ENCODE measurements around the gene CCDC91.
"Not testable (repeated sequence)": the region's sequence is repeated elsewhere in the genome, so short reads cannot be mapped to it uniquely, and the experiment has no call there.

Gene CCDC91

DNA sequence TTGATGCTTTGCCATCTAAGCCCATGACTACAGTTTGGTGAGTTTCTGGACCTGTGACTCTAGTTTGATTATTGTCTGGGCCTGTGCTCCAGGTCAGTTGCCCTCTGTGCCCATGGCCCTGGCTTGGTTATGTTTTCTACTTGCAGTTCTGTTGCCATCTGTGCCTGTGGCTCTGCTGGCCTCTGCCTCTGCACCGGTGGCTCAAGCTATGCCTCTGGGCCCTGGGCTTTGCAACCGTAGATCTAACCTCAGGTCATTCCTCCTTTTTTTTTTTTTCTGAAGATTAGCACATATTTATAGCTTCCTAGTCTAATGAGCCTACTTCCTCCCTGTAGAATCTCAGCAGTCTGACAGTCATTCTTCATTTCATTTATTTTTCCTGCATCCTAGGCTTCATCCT lies 161.2 kb downstream of the CCDC91 start:
- FAIRE-seq (no peak), DNase-seq (ENCODE audit: insufficient read length) (no peak)
- TF ChIP-seq POLR2A (IDR thresholded peaks at IDR 0.05; ENCODE audit: low read depth, low read length) (no peak), POLR2AphosphoS5 (IDR thresholded peaks at IDR 0.05; ENCODE audit: low read depth, low read length) (no peak), TAF1 (IDR thresholded peaks at IDR 0.05; ENCODE audit: borderline replicate concordance, low read depth, low read length) (no peak)

DNA sequence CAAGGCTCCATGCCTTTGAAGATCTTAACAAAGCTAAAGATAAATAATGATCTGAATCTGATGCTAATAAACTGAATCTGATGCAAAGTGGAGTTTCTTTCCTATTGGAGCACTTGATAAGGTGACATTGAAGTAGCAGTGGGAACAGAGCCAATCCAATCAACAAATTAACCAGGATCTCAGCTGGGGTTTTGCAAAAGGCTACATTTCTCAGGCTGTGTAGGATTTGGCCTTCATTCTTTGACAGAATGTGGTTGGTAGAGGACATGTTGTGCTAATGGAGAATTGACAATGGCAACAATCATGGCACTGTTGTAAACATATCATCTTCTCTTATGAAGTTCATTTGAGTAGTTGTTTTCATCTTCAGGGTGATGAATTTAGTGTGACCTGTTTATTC lies 164.9 kb downstream of the CCDC91 start:
- DNase-seq (ENCODE audit: insufficient read length) (no peak), FAIRE-seq (no peak)
- TF ChIP-seq POLR2A (IDR thresholded peaks at IDR 0.05; ENCODE audit: low read depth, low read length) (no peak), TAF1 (IDR thresholded peaks at IDR 0.05; ENCODE audit: borderline replicate concordance, low read depth, low read length) (no peak), POLR2AphosphoS5 (IDR thresholded peaks at IDR 0.05; ENCODE audit: low read depth, low read length) (no peak)

DNA sequence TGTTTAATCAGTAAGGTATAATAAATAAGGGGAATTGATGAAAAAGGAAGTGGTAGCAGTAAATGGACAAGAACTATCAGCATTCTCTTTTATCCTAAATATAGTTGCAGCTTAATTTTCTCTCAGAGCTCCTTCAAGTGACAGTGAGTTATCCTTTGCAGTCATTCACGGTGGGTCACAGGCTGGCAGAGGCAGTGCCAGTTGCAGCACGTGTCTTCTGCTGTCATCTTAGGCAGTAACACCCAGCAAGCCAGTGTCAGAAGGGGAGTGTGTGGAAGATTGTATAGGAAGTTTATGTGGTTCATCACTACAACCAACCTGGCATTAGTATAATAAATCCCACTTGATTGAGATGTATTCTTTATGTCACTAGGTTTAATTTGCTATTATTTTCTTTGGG lies 170.0 kb downstream of the CCDC91 start:
- no peak for DNase-seq (ENCODE audit: insufficient read length)
- TF ChIP-seq POLR2AphosphoS5 (IDR thresholded peaks at IDR 0.05; ENCODE audit: low read depth, low read length) = no peak
- no peak for FAIRE-seq

DNA sequence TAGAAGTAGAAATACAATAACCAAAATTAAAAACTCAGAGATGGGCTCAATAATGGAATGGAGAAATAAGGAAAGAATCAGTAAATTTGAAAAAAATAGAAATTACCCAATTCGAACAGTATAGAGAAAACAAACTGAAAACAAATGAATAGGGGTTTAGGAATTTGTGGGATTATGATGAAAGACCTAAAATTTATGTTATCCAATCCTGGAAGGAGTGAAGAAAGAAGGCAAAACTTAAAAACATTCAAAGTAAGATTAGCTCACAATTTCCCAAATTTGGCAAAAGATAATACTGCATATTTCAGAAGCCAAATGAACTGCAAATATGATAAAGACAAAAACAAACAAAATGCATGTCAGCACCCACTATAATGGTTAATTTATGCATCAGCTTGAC lies 177.1 kb downstream of the CCDC91 start:
- DNase-seq (ENCODE audit: insufficient read length) (no peak), FAIRE-seq (no peak)
- no peak for TF ChIP-seq POLR2A (IDR thresholded peaks at IDR 0.05; ENCODE audit: low read depth, low read length)
- TF ChIP-seq POLR2AphosphoS5 (IDR thresholded peaks at IDR 0.05; ENCODE audit: low read depth, low read length) = no peak
- no peak for TF ChIP-seq TAF1 (IDR thresholded peaks at IDR 0.05; ENCODE audit: borderline replicate concordance, low read depth, low read length)

DNA sequence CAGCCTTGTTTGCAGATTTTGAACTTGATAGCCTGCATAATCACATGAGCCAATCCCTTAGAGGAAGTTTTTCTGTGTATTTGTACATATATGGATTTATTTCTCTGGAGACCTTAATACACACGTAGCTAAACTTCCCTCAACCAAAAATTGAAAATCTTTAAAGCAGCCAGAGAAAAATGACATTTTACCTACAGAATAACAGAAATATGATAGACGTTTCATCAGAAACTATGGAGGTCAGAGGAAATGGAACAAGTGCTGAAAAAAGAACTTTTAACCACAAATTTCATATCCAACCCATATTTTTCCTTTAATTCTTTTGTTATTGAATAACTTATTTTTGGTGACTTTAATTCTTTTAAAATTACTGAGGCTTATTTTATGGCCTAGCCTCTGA lies 177.7 kb downstream of the CCDC91 start:
- no peak for FAIRE-seq
- TF ChIP-seq TAF1 (IDR thresholded peaks at IDR 0.05; ENCODE audit: borderline replicate concordance, low read depth, low read length) (no peak), POLR2AphosphoS5 (IDR thresholded peaks at IDR 0.05; ENCODE audit: low read depth, low read length) (no peak), POLR2A (IDR thresholded peaks at IDR 0.05; ENCODE audit: low read depth, low read length) (no peak)
- no peak for DNase-seq (ENCODE audit: insufficient read length)

DNA sequence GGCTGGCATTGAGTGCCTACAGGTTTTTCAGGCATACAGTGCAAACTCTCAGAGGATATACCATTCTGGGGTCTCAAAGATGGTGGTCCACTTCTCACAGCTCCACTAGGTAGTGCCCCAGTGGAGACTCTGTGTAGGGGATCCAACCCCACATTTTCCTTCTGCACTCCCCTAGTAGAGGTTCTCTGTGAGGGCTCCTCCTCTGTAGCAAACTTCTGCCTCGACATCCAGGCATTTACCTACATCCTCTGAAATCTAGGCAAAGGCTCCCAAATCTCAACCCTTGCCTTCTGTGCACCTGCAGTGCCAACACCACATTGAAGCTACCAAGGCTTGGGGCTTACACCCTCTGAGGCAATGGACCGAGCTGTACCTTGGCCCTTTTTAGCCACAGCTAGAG lies 179.2 kb downstream of the CCDC91 start:
- TF ChIP-seq TAF1 (IDR thresholded peaks at IDR 0.05; ENCODE audit: borderline replicate concordance, low read depth, low read length) (no peak), POLR2A (IDR thresholded peaks at IDR 0.05; ENCODE audit: low read depth, low read length) (no peak), POLR2AphosphoS5 (IDR thresholded peaks at IDR 0.05; ENCODE audit: low read depth, low read length) (no peak)
- no peak for FAIRE-seq
- DNase-seq (ENCODE audit: insufficient read length) = no peak

DNA sequence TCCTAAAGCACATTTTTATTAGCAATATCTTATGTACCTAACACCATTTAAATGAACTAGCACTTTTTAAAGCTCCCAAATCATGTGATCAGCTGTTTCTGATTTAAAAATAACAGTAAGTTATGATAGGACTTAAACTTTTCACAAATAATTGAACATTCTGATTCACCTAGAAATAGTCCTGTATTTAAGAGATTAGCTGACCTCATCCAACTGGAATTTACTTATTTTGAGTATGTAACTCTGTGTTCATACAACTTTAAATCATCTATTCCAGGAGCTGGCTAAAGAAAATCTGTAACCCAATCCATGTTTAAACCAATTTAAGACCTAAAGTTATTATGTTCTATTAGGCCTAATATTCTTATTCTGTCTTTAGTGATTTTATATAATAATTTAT lies 184.3 kb downstream of the CCDC91 start:
- TF ChIP-seq POLR2A (IDR thresholded peaks at IDR 0.05; ENCODE audit: low read depth, low read length) (no peak), TAF1 (IDR thresholded peaks at IDR 0.05; ENCODE audit: borderline replicate concordance, low read depth, low read length) (no peak)
- DNase-seq (ENCODE audit: insufficient read length) (no peak), FAIRE-seq (no peak)

DNA sequence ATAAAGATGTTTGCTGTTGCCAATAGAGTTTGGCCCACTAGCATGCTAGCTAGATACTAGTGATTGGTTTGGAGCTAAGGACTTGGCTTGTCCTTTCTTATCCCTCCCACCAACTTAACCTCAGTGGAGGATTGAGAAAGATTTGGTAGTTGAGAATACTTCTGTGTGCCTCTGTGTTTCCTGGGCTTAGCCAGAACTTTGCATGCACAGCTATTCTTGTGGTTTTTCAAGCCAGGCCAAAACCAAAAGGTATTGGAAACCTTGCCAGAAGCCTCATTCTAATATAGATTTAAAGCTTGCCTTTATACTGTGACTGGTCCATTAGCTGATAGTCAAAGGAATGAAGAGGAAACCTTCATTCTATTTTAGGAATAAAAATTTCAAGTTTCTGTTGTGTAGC lies 188.5 kb downstream of the CCDC91 start:
- FAIRE-seq (no peak), DNase-seq (ENCODE audit: insufficient read length) (no peak)
- TF ChIP-seq POLR2A (IDR thresholded peaks at IDR 0.05; ENCODE audit: low read depth, low read length) = no peak

DNA sequence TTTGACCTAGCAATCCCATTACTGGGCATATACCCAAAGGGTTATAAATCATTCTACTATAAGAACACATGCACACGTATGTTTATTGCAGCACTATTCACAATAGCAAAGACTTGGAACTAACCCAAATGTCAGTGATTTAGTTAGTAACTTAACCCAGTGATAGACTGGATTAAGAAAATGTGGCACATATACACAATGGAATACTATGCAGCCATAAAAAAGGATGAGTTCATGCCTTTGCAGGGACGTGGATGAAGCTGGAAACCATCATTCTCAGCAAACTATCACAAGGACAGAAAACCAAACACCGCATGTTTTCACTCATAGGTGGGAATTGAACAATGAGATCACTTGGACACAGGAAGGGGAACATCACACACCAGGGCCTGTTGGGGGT lies 189.5 kb downstream of the CCDC91 start:
- FAIRE-seq; DNase-seq (ENCODE audit: insufficient read length): not testable (repeated sequence)

DNA sequence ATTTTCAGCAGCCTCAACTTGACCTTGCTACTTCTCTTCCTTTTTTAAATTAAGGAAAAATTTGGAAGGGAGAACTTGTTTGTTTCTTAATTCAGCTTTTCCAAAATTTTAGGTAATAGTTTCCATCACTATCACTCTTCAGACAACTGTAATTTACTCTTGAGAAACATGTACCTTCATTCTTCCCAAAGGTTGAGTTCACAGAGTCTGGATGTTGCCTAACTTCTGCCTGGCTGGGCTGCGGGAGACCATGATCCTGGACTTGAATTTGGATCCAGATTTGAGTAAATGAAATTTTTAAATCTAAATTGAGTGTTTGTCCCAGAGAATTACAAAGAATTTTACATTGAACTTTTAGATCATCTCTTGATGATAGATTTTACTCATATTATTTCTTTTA lies 193.1 kb downstream of the CCDC91 start:
- DNase-seq (ENCODE audit: insufficient read length) = no peak
- FAIRE-seq = no peak
- TF ChIP-seq POLR2A (IDR thresholded peaks at IDR 0.05; ENCODE audit: low read depth, low read length) = no peak
- TF ChIP-seq POLR2AphosphoS5 (IDR thresholded peaks at IDR 0.05; ENCODE audit: low read depth, low read length) = no peak
- TF ChIP-seq TAF1 (IDR thresholded peaks at IDR 0.05; ENCODE audit: borderline replicate concordance, low read depth, low read length) = no peak

DNA sequence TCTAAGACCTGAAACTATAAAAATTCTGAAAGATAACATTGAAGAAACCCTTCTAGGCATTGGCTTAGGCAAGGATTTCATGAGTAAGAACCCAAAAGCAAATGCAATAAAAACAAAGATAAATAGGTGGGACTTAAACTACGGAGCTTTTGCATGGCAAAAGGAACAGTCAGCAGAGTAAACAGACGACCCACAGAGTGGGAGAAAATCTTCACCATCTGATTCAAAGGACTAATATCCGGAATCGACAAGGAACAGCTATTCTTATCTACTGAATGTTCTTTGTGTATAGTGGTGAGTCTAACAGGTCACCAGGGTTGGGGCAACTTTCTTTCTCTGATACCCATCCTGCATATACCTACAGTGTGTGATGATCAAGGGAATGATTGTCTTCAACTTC lies 198.6 kb downstream of the CCDC91 start:
- FAIRE-seq = no peak
- TF ChIP-seq POLR2AphosphoS5 (IDR thresholded peaks at IDR 0.05; ENCODE audit: low read depth, low read length) (no peak), TAF1 (IDR thresholded peaks at IDR 0.05; ENCODE audit: borderline replicate concordance, low read depth, low read length) (no peak), POLR2A (IDR thresholded peaks at IDR 0.05; ENCODE audit: low read depth, low read length) (no peak)
- no peak for DNase-seq (ENCODE audit: insufficient read length)

DNA sequence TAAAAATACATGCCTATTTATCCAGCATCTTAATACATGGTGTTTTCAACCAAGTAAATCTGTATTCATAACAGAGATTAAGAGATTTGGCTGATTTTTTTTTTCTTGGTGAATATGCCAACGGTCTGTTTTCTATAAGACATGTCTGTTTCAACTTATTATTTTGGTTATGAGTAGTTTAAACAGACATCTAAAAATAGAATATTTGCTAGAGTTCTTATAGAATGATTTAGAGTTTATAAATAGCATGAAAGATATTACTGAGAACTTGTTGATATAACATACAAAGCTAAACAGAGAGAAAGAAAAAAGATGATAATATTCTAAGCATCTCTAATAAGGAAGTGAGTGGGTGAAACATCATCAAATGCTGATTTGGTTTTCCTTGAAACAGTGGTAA lies 199.9 kb downstream of the CCDC91 start:
- TF ChIP-seq TAF1 (IDR thresholded peaks at IDR 0.05; ENCODE audit: borderline replicate concordance, low read depth, low read length) (no peak), POLR2AphosphoS5 (IDR thresholded peaks at IDR 0.05; ENCODE audit: low read depth, low read length) (no peak), POLR2A (IDR thresholded peaks at IDR 0.05; ENCODE audit: low read depth, low read length) (no peak)
- FAIRE-seq (no peak), DNase-seq (ENCODE audit: insufficient read length) (no peak)

DNA sequence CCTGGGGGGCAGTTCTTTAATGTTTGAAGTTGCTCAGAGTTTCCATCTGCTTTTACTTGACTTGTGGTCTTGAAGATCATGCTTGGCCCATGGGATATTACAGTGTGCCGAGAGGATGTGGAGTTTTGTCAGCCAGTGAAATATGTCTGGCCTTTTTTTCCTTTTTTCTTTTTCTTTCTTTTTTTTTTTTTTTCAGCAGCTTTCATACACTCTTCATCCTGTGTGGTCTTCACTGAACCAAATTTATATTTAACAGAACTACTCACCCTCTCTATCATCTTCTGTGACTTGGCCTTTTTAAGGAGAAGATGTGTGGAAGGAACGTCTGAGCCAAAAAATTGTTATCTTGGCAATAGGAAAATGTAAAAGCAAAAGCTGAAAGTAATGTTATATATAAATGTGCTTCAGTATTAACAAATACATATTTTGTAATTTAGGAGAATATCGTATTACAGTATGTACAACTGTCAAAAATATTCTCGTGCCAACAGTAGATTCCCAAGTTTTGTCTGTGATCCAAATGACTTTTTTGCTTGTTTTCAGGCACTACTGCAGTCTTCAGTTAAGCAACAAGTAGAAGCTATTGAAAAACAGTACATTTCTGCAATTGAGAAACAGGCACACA lies 200.6 kb downstream of the CCDC91 start:
- TF ChIP-seq POLR2AphosphoS5 (IDR thresholded peaks at IDR 0.05; ENCODE audit: low read depth, low read length) (no peak), POLR2A (IDR thresholded peaks at IDR 0.05; ENCODE audit: low read depth, low read length) (no peak), TAF1 (IDR thresholded peaks at IDR 0.05; ENCODE audit: borderline replicate concordance, low read depth, low read length) (no peak)
- no peak for DNase-seq (ENCODE audit: insufficient read length)
- FAIRE-seq = no peak
